Hepatocyte (in vitro differentiated cells): Measurements from ENCODE around the gene NOL3. TPM values are rescaled to one million over a fixed set of nuclear protein-coding genes. Genes with fewer than 3 reads are reported as not detected.

Experiments
- DNase-seq: peaks from one replicate; pipeline ENCODE4 v3.0.0-alpha.2; 2016; ENCODE audit warnings: low spot score
- H2AFZ ChIP-seq: fragments of 200-600 bp; sonication (generic); 2 replicates; pipeline ENCODE4 v1.6.0; 2016; ENCODE audit warnings: antibody characterized with exemption, mild to moderate bottlenecking
- H3K27ac ChIP-seq: fragments of 200-600 bp; sonication (generic); 2 replicates; pipeline ENCODE4 v1.5.1; 2016; ENCODE audit warnings: mild to moderate bottlenecking
- H3K27me3 ChIP-seq: fragments of 200-600 bp; sonication (generic); 2 replicates; pipeline ENCODE4 v1.6.1; 2016
- H3K36me3 ChIP-seq: fragments of 200-600 bp; sonication (generic); replicated peaks from 2 replicates; pipeline ENCODE4 v1.5.1; 2016; ENCODE audit warnings: low read depth; ENCODE audit not compliant: insufficient read depth
- H3K4me1 ChIP-seq: fragments of 200-600 bp; sonication (generic); 2 replicates; pipeline ENCODE4 v1.5.1; 2016; ENCODE audit warnings: mild to moderate bottlenecking, moderate library complexity; ENCODE audit not compliant: insufficient read depth
- H3K4me2 ChIP-seq: fragments of 200-600 bp; sonication (generic); 2 replicates; pipeline ENCODE4 v1.6.0; 2016
- H3K4me3 ChIP-seq: fragments of 200-600 bp; sonication (generic); 2 replicates; pipeline ENCODE4 v1.5.1; 2016; ENCODE audit warnings: mild to moderate bottlenecking
- H3K79me2 ChIP-seq: fragments of 200-600 bp; sonication (generic); 2 replicates; pipeline ENCODE4 v1.6.0; 2017; ENCODE audit warnings: mild to moderate bottlenecking
- H3K9me2 ChIP-seq: fragments of 200-600 bp; sonication (generic); replicated peaks from 2 replicates; pipeline ENCODE4 v1.6.0; 2017; ENCODE audit warnings: mild to moderate bottlenecking; ENCODE audit not compliant: insufficient read depth
- H3K9me3 ChIP-seq: fragments of 200-600 bp; sonication (generic); 2 replicates; pipeline ENCODE4 v1.5.1; 2016; ENCODE audit warnings: low read depth, mild to moderate bottlenecking
- H4K20me1 ChIP-seq: fragments of 200-600 bp; sonication (generic); 2 replicates; pipeline ENCODE4 v1.6.0; 2016; ENCODE audit warnings: mild to moderate bottlenecking; ENCODE audit not compliant: insufficient read depth, poor library complexity, severe bottlenecking
- CTCF ChIP-seq: fragments of 200-600 bp; sonication (generic); IDR thresholded peaks from 2 replicates; pipeline ENCODE4 v1.5.1; 2016; ENCODE audit warnings: antibody characterized with exemption, mild to moderate bottlenecking; ENCODE audit not compliant: poor library complexity
- EZH2 ChIP-seq: fragments of 200-600 bp; sonication (generic); IDR thresholded peaks from 2 replicates; pipeline ENCODE4 v1.6.1; 2016; ENCODE audit warnings: antibody characterized with exemption, mild to moderate bottlenecking, borderline replicate concordance
- EZH2phosphoT487 ChIP-seq: fragments of 200-600 bp; sonication (generic); IDR thresholded peaks from one replicate; pipeline ENCODE4 v1.6.1; 2018; ENCODE audit warnings: antibody characterized with exemption, mild to moderate bottlenecking, low read depth, moderate library complexity; ENCODE audit not compliant: unreplicated experiment, severe bottlenecking
- WGBS: methylation state at CpG from one replicate; pipeline ENCODE4 v1.1.6; 2016; ENCODE audit warnings: low lambda C conversion rate; ENCODE audit errors: missing lambda C conversion rate; 5-methylcytosine and 5-hydroxymethylcytosine counted together
- polyA plus RNA-seq: library from polyadenylated mRNA; unstranded; fragments of >200 nt; fragmentation: Nextera tagmentation; extraction: Ambion mirVana; gene quantifications from 2 replicates; pipeline ENCODE4 v1.2.1, GENCODE V29; 2016
- total RNA-seq: library from RNA; depleted of rRNA; stranded (reverse); fragments of >200 nt; gene quantifications from 2 replicates; pipeline ENCODE4 v1.2.3, GENCODE V29; 2014

The NOL3 gene
- total and polyA plus RNA-seq, 2 experiments from 2014 or later = 9.3 to 10.9 TPM

- H3K27ac ChIP-seq = no peak overlapping the region
- no peak overlapping the region for H3K4me2 ChIP-seq
- H3K4me3 ChIP-seq = no peak overlapping the region
- no peaks in the 10 kb centered on the region for H3K4me1 ChIP-seq
- H3K27me3 ChIP-seq = no peaks in the 10 kb centered on the region
- H3K9me2 ChIP-seq = no peaks in the 10 kb centered on the region
- H3K79me2 ChIP-seq = no peaks in the 10 kb centered on the region
- H4K20me1 ChIP-seq = no peaks in the 10 kb centered on the region
- no peak for DNase-seq
- no peaks in the 10 kb centered on the region for H3K36me3 ChIP-seq
- H3K9me3 ChIP-seq = no peaks in the 10 kb centered on the region
- no peak overlapping the region for H2AFZ ChIP-seq
- WGBS = 96% methylated on average over 8 of the region's 11 CpGs
- TF ChIP-seq EZH2 = no peak
Measured at GRCh38 chr16:67208154-67208896, 38.0 kb downstream of the NOL3 start.

GRCh38 chr16:67209565-67209964 lies 39.2 kb downstream of the NOL3 start:
- Histone ChIP-seq H3K4me2 (no peak overlapping the region), H3K9me2 (no peaks in the 10 kb centered on the region)
- WGBS = 90% methylated on average over 8 of the region's 8 CpGs

GRCh38 chr16:67210069-67210937 lies 40.0 kb downstream of the NOL3 start:
- no peak overlapping the region for H2AFZ ChIP-seq
- no peaks in the 10 kb centered on the region for H3K4me1 ChIP-seq
- no peaks in the 10 kb centered on the region for H3K27me3 ChIP-seq
- H3K79me2 ChIP-seq = no peaks in the 10 kb centered on the region
- H4K20me1 ChIP-seq = no peaks in the 10 kb centered on the region
- 92% methylated on average over 25 of the region's 25 CpGs for WGBS
- H3K36me3 ChIP-seq = no peaks in the 10 kb centered on the region
- H3K4me2 ChIP-seq = no peak overlapping the region
- no peak overlapping the region for H3K27ac ChIP-seq
- TF ChIP-seq CTCF (no peak), EZH2phosphoT487 (no peak), EZH2 (no peak)
- DNase-seq = no peak
- no peaks in the 10 kb centered on the region for H3K9me2 ChIP-seq
- H3K4me3 ChIP-seq = no peak overlapping the region
- H3K9me3 ChIP-seq = no peaks in the 10 kb centered on the region

More at GRCh38 chr16:67209565-67209964, 39.2 kb downstream of the NOL3 start:
- H3K27me3 ChIP-seq = no peaks in the 10 kb centered on the region
- no peaks in the 10 kb centered on the region for H3K9me3 ChIP-seq
- no peaks in the 10 kb centered on the region for H4K20me1 ChIP-seq
- no peak overlapping the region for H3K4me3 ChIP-seq
- H2AFZ ChIP-seq = no peak overlapping the region
- H3K79me2 ChIP-seq = no peaks in the 10 kb centered on the region
- no peaks in the 10 kb centered on the region for H3K4me1 ChIP-seq
- no peaks in the 10 kb centered on the region for H3K36me3 ChIP-seq
- DNase-seq = no peak
- no peak for TF ChIP-seq EZH2phosphoT487
- TF ChIP-seq EZH2 = no peak
- no peak for TF ChIP-seq CTCF
- no peak overlapping the region for H3K27ac ChIP-seq

- Histone ChIP-seq H3K4me1 (no peaks in the 10 kb centered on the region), H3K36me3 (no peaks in the 10 kb centered on the region), H3K27ac (no peak overlapping the region), H3K4me2 (no peak overlapping the region), H3K4me3 (no peak overlapping the region), H3K27me3 (no peaks in the 10 kb centered on the region), H4K20me1 (no peaks in the 10 kb centered on the region), H2AFZ (no peak overlapping the region), H3K79me2 (no peaks in the 10 kb centered on the region), H3K9me2 (no peaks in the 10 kb centered on the region), H3K9me3 (no peaks in the 10 kb centered on the region)
- TF ChIP-seq EZH2 = no peak
- TF ChIP-seq EZH2phosphoT487 = no peak
- TF ChIP-seq CTCF = no peak
- no peak for DNase-seq
- WGBS = 82% methylated on average over 7 of the region's 7 CpGs
Measured at GRCh38 chr16:67211674-67212073, 41.3 kb downstream of the NOL3 start.
